Measurements from ENCODE around the gene SOCS7.

DNA sequence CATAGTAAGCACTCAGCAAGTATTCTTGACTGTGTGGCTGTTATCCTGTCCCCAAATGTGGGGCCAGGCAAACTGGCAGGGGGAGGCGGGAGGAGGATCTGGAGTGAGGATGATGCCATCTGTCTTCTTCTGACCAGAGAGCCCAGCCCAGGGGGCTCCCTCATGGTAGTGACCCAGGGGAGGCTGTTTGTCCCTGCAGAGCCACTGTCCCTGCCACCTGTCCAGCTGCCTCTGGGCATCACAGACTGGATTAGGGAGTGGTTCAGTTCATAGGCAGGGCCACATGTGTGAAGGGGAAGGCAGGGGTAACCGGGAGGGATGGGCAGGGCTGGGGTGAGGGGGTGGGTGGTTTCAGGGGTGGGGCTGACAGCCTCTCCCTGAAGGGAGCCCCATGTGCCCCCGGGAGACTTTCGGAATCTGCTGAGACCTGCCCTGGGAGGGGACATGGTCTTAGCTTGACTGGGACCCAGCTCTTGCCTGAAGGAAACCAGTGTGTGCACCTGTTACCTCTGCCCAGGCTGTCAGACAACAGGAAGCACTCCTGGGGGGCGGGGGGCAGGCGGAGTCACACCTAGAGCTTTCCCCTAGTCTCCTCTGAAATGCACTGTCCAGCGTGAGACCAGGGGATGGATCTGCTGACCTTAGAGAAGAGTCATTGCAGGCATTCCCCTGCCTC lies 91.8 kb downstream of the SOCS7 start:
- TF ChIP-seq, protein P1, sequence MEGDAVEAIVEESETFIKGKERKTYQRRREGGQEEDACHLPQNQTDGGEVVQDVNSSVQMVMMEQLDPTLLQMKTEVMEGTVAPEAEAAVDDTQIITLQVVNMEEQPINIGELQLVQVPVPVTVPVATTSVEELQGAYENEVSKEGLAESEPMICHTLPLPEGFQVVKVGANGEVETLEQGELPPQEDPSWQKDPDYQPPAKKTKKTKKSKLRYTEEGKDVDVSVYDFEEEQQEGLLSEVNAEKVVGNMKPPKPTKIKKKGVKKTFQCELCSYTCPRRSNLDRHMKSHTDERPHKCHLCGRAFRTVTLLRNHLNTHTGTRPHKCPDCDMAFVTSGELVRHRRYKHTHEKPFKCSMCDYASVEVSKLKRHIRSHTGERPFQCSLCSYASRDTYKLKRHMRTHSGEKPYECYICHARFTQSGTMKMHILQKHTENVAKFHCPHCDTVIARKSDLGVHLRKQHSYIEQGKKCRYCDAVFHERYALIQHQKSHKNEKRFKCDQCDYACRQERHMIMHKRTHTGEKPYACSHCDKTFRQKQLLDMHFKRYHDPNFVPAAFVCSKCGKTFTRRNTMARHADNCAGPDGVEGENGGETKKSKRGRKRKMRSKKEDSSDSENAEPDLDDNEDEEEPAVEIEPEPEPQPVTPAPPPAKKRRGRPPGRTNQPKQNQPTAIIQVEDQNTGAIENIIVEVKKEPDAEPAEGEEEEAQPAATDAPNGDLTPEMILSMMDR (IDR thresholded peaks at IDR 0.05): no peak
- TF ChIP-seq POLR2A (IDR thresholded peaks at IDR 0.05): no peak

Measured in prostate gland (tissue), 2 donors.